ENCODE measurements around the gene SLC66A2. TPM values are rescaled to one million over a fixed set of nuclear protein-coding genes. Genes with fewer than 3 reads are reported as not detected.

SLC66A2 gene
- total RNA-seq, 1 donor from 2014 or later, result 37.8 TPM

- intact Hi-C loops (cut with micrococcal nuclease), result no loop called here
These were observed 19.9 kb upstream of the SLC66A2 start for GRCh38 chr18:79971211-79971952.

- intact Hi-C loops (cut with micrococcal nuclease), result no loop called here
These were observed 19.1 kb upstream of the SLC66A2 start for GRCh38 chr18:79970419-79971133.

- intact Hi-C loops (cut with micrococcal nuclease), result no loop called here
These were observed 13.9 kb upstream of the SLC66A2 start for GRCh38 chr18:79965119-79965902.

- intact Hi-C loops (cut with micrococcal nuclease), result loop anchor here (1.0 kb wide), 2 partner anchors 13 to 24 kb away; partner anchors contain the start of genes SLC66A2 and TXNL4A
These were observed 13.1 kb upstream of the SLC66A2 start, which contains the start of gene HSBP1L1 for GRCh38 chr18:79964330-79965118. TSS of gene HSBP1L1 (plus strand) at chr18:79964643. CDS start at chr18:79964736, 93 bp downstream.

GRCh38 chr18:79963658-79964329, 12.3 kb upstream of the SLC66A2 start:
- intact Hi-C loops (cut with micrococcal nuclease), result loop anchor here (1.0 kb wide), 2 partner anchors 12 to 25 kb away; partner anchors contain the start of genes SLC66A2 and TXNL4A

GRCh38 chr18:79962835-79963657, 11.6 kb upstream of the SLC66A2 start:
- intact Hi-C loops (cut with micrococcal nuclease), result no loop called here

- intact Hi-C loops (cut with micrococcal nuclease), result no loop called here
These were observed 10.9 kb upstream of the SLC66A2 start for GRCh38 chr18:79962311-79962710.

GRCh38 chr18:79961527-79962291, 10.3 kb upstream of the SLC66A2 start:
- intact Hi-C loops (cut with micrococcal nuclease), result no loop called here

- intact Hi-C loops (cut with micrococcal nuclease), result loop anchor here (1.0 kb wide), 1 partner anchor 9 kb away; no protein-coding TSS in a partner anchor
These were observed 9.6 kb upstream of the SLC66A2 start for GRCh38 chr18:79960921-79961526.

GRCh38 chr18:79960161-79960801, 8.8 kb upstream of the SLC66A2 start:
- intact Hi-C loops (cut with micrococcal nuclease), result loop anchor here (1.0 kb wide), 1 partner anchor 8 kb away; no protein-coding TSS in a partner anchor

GRCh38 chr18:79958981-79959380, 7.5 kb upstream of the SLC66A2 start:
- intact Hi-C loops (cut with micrococcal nuclease), result loop anchor here (10.0 kb wide), 2 partner anchors 164 to 564 kb away; partner anchors contain the start of genes KCNG2 and NFATC1

GRCh38 chr18:79956276-79956675, 4.8 kb upstream of the SLC66A2 start:
- intact Hi-C loops (cut with micrococcal nuclease), result loop anchor here (10.0 kb wide), 2 partner anchors 161 to 561 kb away; partner anchors contain the start of genes KCNG2 and NFATC1

GRCh38 chr18:79955302-79956075, 4.0 kb upstream of the SLC66A2 start:
- intact Hi-C loops (cut with micrococcal nuclease), result loop anchor here (10.0 kb wide), 2 partner anchors 161 to 561 kb away; partner anchors contain the start of genes KCNG2 and NFATC1

GRCh38 chr18:79954791-79955190, 3.3 kb upstream of the SLC66A2 start:
- intact Hi-C loops (cut with micrococcal nuclease), result loop anchor here (5.0 to 10.0 kb wide), 3 partner anchors 160 to 887 kb away; partner anchors contain the start of genes ATP9B, KCNG2 and NFATC1

- intact Hi-C loops (cut with micrococcal nuclease), result loop anchor here (5.0 to 10.0 kb wide), 3 partner anchors 159 to 887 kb away; partner anchors contain the start of genes ATP9B, KCNG2 and NFATC1
These were observed 2.7 kb upstream of the SLC66A2 start for GRCh38 chr18:79953971-79954651.

All from T-helper 2 cell treated with Interferon-gamma antibody and Interleukin-4, amounts not matched to agents 100 ng/mL and 5 ng/mL, for 36 hours (primary cell).